Sigmoid colon (tissue), 7 donors: Measurements from ENCODE around the gene CARS1. TPM values are rescaled to one million over a fixed set of nuclear protein-coding genes. Genes with fewer than 3 reads are reported as not detected.

Source experiments
- DNase-seq: peaks from one replicate; pipeline ENCODE4 v3.0.0-alpha.2; 2019
- H3K27ac ChIP-seq, 4 donors: fragments of 200-600 bp; sonication (generic); one replicate each; pipeline ENCODE4 v1.5.1; 2016 to 2019; ENCODE audit warnings: mild to moderate bottlenecking in 1 of 4
- H3K27me3 ChIP-seq, 3 donors: fragments of 200-600 bp; sonication (generic); one replicate each; pipeline ENCODE4 v1.5.1; 2019; ENCODE audit warnings: mild to moderate bottlenecking in 1 of 3
- H3K36me3 ChIP-seq, 4 donors: fragments of 200-600 bp; sonication (generic); one replicate each; pipeline ENCODE4 v1.5.1; 2016 to 2019
- H3K4me1 ChIP-seq, 4 donors: fragments of 200-600 bp; sonication (generic); one replicate each; pipeline ENCODE4 v1.5.1; 2017 to 2019
- H3K4me3 ChIP-seq, 4 donors: fragments of 200-600 bp; sonication (generic); one replicate each; pipeline ENCODE4 v1.5.1; 2017 to 2019; ENCODE audit warnings: mild to moderate bottlenecking in 2 of 4, moderate library complexity in 1 of 4
- H3K9me3 ChIP-seq, 4 donors: fragments of 200-600 bp in 3 of 4; sonication (generic) in 3 of 4; one replicate each; pipeline versions ENCODE4 v1.5.1 to v1.6.1; 2013 to 2019
- CTCF ChIP-seq, 4 experiments: fragments of 450-650 bp in 3 of 4; fragments of 200-600 bp in 1 of 4; IDR thresholded peaks; one replicate each; pipeline ENCODE4 v1.5.1; 2016 to 2019; ENCODE audit warnings: antibody characterized with exemption in 4 of 4, mild to moderate bottlenecking in 3 of 4, moderate library complexity in 2 of 4
- EP300 ChIP-seq, 4 donors: sonication (generic); formaldehyde crosslinking; IDR thresholded peaks; one replicate each; pipeline ENCODE4 v1.6.1; 2017; ENCODE audit warnings: antibody characterized with exemption in 4 of 4
- POLR2A ChIP-seq, 2 donors: fragments of 450-650 bp; IDR thresholded peaks; one replicate each; pipeline ENCODE4 v1.6.1; 2016; ENCODE audit warnings: antibody characterized with exemption in 2 of 2, mild to moderate bottlenecking in 2 of 2, moderate library complexity in 2 of 2
- POLR2AphosphoS5 ChIP-seq, 4 donors: sonication (generic); formaldehyde crosslinking; IDR thresholded peaks; one replicate each; pipeline ENCODE4 v1.6.1; 2017; ENCODE audit warnings: antibody characterized with exemption in 4 of 4
- WGBS, 2 donors: extraction: QIAGEN DNeasy Blood & Tissue Kit; methylation state at CpG; one replicate each; pipeline ENCODE4 v1.1.7; 2013; 5-methylcytosine and 5-hydroxymethylcytosine counted together
- intact Hi-C: fragments of 100-400 bp; cut with DNase I; formaldehyde crosslinking; loops from one replicate; pipeline ENCODE4 v1.15.1; 2023
- polyA plus RNA-seq, 3 donors: library from polyadenylated mRNA; stranded (reverse); fragments of 200-250 nt; gene quantifications; one replicate each; pipeline ENCODE4 v1.2.3, GENCODE V29; 2013
- total RNA-seq, 4 donors: library from RNA; depleted of rRNA; stranded (reverse); fragments of >200 nt; gene quantifications; one replicate each; pipeline ENCODE4 v1.1.0, GENCODE V29; 2016
- donor health status: healthy with polysubstance abuse.
- donor health status: Bipolar disorder and iron deficiency.
- donor health status: healthy.

The CARS1 gene
- total and polyA plus RNA-seq, 7 donors = 21.0 to 57.1 (median 35.9) TPM

GRCh38 chr11:3002351-3002861 lies 54.8 kb downstream of the CARS1 start:
- no peak for TF ChIP-seq POLR2AphosphoS5 (IDR thresholded peaks at IDR 0.05)
- no peak for TF ChIP-seq EP300 (IDR thresholded peaks at IDR 0.05)
- TF ChIP-seq POLR2A (IDR thresholded peaks at IDR 0.05) = no peak
- no peak for TF ChIP-seq CTCF (IDR thresholded peaks at IDR 0.05)
- 95 to 96% methylated on average over 8 of the region's 8 CpGs for WGBS, 2 donors
- DNase-seq = peak; percentile 37
- no peaks in the 10 kb centered on the region for H3K9me3 ChIP-seq
- peaks cover 8 to 59% (median 30%) of the 10 kb centered on the region in 4 donors for H3K36me3 ChIP-seq
- intact Hi-C loops = no loop called here
- no peaks in the 10 kb centered on the region for H3K27me3 ChIP-seq
- no peak overlapping the region for H3K4me3 ChIP-seq
- peak overlapping the region; percentile 77 to 83 (median 80) for H3K27ac ChIP-seq
- H3K4me1 ChIP-seq = peaks cover 0 to 29% (median 24%) of the 10 kb centered on the region in 4 donors

- Histone ChIP-seq H3K4me3 (no peak overlapping the region), H3K9me3 (no peaks in the 10 kb centered on the region), H3K27ac (peak overlapping the region; percentile 77 to 83 (median 80)), H3K27me3 (no peaks in the 10 kb centered on the region), H3K4me1 (peaks cover 0 to 29% (median 24%) of the 10 kb centered on the region in 4 donors), H3K36me3 (peaks cover 8 to 50% (median 26%) of the 10 kb centered on the region in 4 donors)
- 90 to 95% methylated on average over 6 of the region's 6 CpGs for WGBS, 2 donors
- no peak for TF ChIP-seq EP300 (IDR thresholded peaks at IDR 0.05)
- TF ChIP-seq CTCF (IDR thresholded peaks at IDR 0.05) = no peak
- no peak for TF ChIP-seq POLR2AphosphoS5 (IDR thresholded peaks at IDR 0.05)
- no peak for TF ChIP-seq POLR2A (IDR thresholded peaks at IDR 0.05)
- peak; percentile 86 for DNase-seq
- intact Hi-C loops = no loop called here
Measured at GRCh38 chr11:3001496-3001895, 55.7 kb downstream of the CARS1 start.

GRCh38 chr11:3000032-3000961 lies 56.9 kb downstream of the CARS1 start:
- WGBS, 2 donors = 60 to 87% methylated on average over 17 of the region's 17 CpGs
- Histone ChIP-seq H3K9me3 (no peaks in the 10 kb centered on the region), H3K4me3 (no peak overlapping the region), H3K27ac (peak overlapping the region; percentile 77 to 83 (median 80)), H3K4me1 (peaks cover 0 to 29% (median 24%) of the 10 kb centered on the region in 4 donors), H3K36me3 (peaks cover 8 to 38% (median 25%) of the 10 kb centered on the region in 4 donors), H3K27me3 (no peaks in the 10 kb centered on the region)
- intact Hi-C loops = no loop called here
- TF ChIP-seq POLR2AphosphoS5 (IDR thresholded peaks at IDR 0.05) (peak in 2 of 4 donors; percentile 22 to 51), EP300 (IDR thresholded peaks at IDR 0.05) (no peak), POLR2A (IDR thresholded peaks at IDR 0.05) (no peak), CTCF (IDR thresholded peaks at IDR 0.05) (no peak)
- peak; percentile 94 for DNase-seq

DNA sequence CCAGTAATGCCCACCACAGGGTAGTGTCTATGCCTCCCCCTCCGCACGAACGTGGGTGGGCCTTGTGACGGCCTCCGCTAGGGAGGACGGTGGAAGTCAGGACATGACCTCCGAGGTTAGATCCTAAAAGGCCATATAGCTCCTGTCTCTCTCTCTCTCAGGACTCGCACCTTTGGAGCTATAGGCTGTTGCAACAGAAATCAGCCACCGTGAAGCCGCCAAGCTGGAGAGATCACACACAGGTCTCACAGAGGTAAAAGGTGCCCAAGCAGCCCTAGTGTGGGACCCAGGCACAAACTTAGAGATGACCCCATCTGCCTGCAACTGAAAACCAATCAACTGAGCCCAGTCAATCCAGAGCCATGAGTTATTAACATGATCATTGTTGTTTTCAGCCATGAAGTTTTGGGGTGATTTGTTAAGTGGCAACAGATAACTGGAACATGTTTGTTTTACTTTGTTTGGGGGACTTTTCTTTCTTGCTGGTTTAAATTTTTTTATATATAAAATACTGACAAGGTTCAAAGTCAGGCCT lies 57.7 kb downstream of the CARS1 start:
- peak overlapping the region in 2 of 4 donors; percentile 81 to 83 for H3K27ac ChIP-seq
- no peaks in the 10 kb centered on the region for H3K9me3 ChIP-seq
- intact Hi-C loops = no loop called here
- no peaks in the 10 kb centered on the region for H3K27me3 ChIP-seq
- TF ChIP-seq CTCF (IDR thresholded peaks at IDR 0.05) (no peak), POLR2A (IDR thresholded peaks at IDR 0.05) (no peak), EP300 (IDR thresholded peaks at IDR 0.05) (no peak), POLR2AphosphoS5 (IDR thresholded peaks at IDR 0.05) (no peak)
- H3K4me1 ChIP-seq = peaks cover 0 to 29% (median 24%) of the 10 kb centered on the region in 4 donors
- no peak overlapping the region for H3K4me3 ChIP-seq
- peaks cover 8 to 30% (median 20%) of the 10 kb centered on the region in 4 donors for H3K36me3 ChIP-seq
- peak; percentile 42 for DNase-seq
- 95 to 96% methylated on average over 10 of the region's 10 CpGs for WGBS, 2 donors
